SK-N-SH (cell line): ENCODE measurements around the gene ASAP2. TPM values are rescaled to one million over a fixed set of nuclear protein-coding genes. Genes with fewer than 3 reads are reported as not detected.

Source experiments
- CTCF ChIA-PET: fragments of 300-600, 350-600 bp; formaldehyde crosslinking; extraction: SDS; loops from one replicate; lab custom pipeline; 2021; lab: Yijun Ruan, JAX
- POLR2A ChIA-PET: fragments of 350-600 bp; sonication (Branson Sonifier 250); formaldehyde crosslinking; extraction: SDS; loops from one replicate; lab custom pipeline; 2020; ENCODE audit warnings: antibody characterized with exemption, inconsistent platforms; lab: Yijun Ruan, JAX
- DNase-seq: peaks from one replicate; pipeline ENCODE4 v3.0.0; 2012
- H2AFZ ChIP-seq: fragments of 200-600 bp; sonication (generic); 2 replicates; pipeline ENCODE4 v1.8.1; 2016; ENCODE audit warnings: antibody characterized with exemption, mild to moderate bottlenecking, low read depth
- H3F3A ChIP-seq: fragments of 200-600 bp; sonication (generic); replicated peaks from 2 replicates; pipeline ENCODE3; 2016; ENCODE audit warnings: antibody characterized with exemption, mild to moderate bottlenecking; ENCODE audit not compliant: insufficient read depth
- H3K27ac ChIP-seq, 2 experiments: fragments of 200-500 bp in 1 of 2; fragments of 200-600 bp in 1 of 2; sonication (Bioruptor generic) in 1 of 2; sonication (generic), shearing (Covaris generic) in 1 of 2; 2 replicates each; pipeline versions ENCODE4 v1.5.1 to v1.6.1; 2014 to 2016; ENCODE audit warnings: low read depth in 2 of 2, inconsistent platforms in 1 of 2, low read length in 1 of 2, mild to moderate bottlenecking in 1 of 2, mixed read lengths in 1 of 2
- H3K27me3 ChIP-seq: fragments of 200-600 bp; sonication (generic), shearing (Covaris generic); 2 replicates; pipeline ENCODE4 v1.6.1; 2016; ENCODE audit warnings: mixed run types; ENCODE audit not compliant: insufficient read depth
- H3K36me3 ChIP-seq, 2 experiments: fragments of 200-500 bp in 1 of 2; fragments of 200-600 bp in 1 of 2; sonication (Bioruptor generic) in 1 of 2; sonication (generic) in 1 of 2; replicated peaks in 1 of 2; 2 replicates each; pipeline versions ENCODE3 to v1.5.1; 2014 to 2016; ENCODE audit warnings: low read length in 1 of 2, mild to moderate bottlenecking in 1 of 2; ENCODE audit not compliant: insufficient read depth in 2 of 2, control insufficient read depth in 1 of 2
- H3K4me1 ChIP-seq, 2 experiments: fragments of 200-500 bp in 1 of 2; fragments of 200-600 bp in 1 of 2; sonication (Bioruptor generic) in 1 of 2; sonication (generic), shearing (Covaris generic) in 1 of 2; 2 replicates each; pipeline versions ENCODE4 v1.5.1 to v1.6.1; 2014 to 2016; ENCODE audit warnings: low read depth in 1 of 2, low read length in 1 of 2, mixed run types in 1 of 2; ENCODE audit not compliant: insufficient read depth in 2 of 2, control insufficient read depth in 1 of 2
- H3K4me2 ChIP-seq: fragments of 200-600 bp; sonication (generic), shearing (Covaris generic); 2 replicates; pipeline ENCODE4 v1.6.1; 2017; ENCODE audit warnings: mixed run types
- H3K4me3 ChIP-seq, 2 experiments: fragments of 200-500 bp in 1 of 2; fragments of 200-600 bp in 1 of 2; sonication (Bioruptor generic) in 1 of 2; sonication (generic), shearing (Covaris generic) in 1 of 2; 2 replicates each; pipeline versions ENCODE4 v1.5.1 to v1.8.1; 2014 to 2016; ENCODE audit warnings: low read depth in 2 of 2, inconsistent platforms in 1 of 2, low read length in 1 of 2, mild to moderate bottlenecking in 1 of 2, mixed read lengths in 1 of 2, moderate library complexity in 1 of 2
- H3K79me2 ChIP-seq: fragments of 200-600 bp; sonication (generic); 2 replicates; pipeline ENCODE4 v1.8.1; 2017; ENCODE audit warnings: mild to moderate bottlenecking; ENCODE audit not compliant: insufficient read depth
- H3K9ac ChIP-seq: fragments of 200-600 bp; sonication (generic); 2 replicates; pipeline ENCODE4 v1.6.1; 2017; ENCODE audit warnings: mixed run types
- H3K9me2 ChIP-seq: fragments of 200-600 bp; sonication (generic); 2 replicates; pipeline ENCODE4 v1.6.1; 2017; ENCODE audit warnings: mixed run types
- H3K9me3 ChIP-seq: fragments of 200-600 bp; sonication (generic); 2 replicates; pipeline ENCODE4 v1.6.1; 2017; ENCODE audit warnings: mixed run types, mild to moderate bottlenecking, moderate library complexity
- H4K20me1 ChIP-seq: fragments of 200-600 bp; sonication (generic); 2 replicates; pipeline ENCODE4 v1.6.1; 2017; ENCODE audit warnings: mild to moderate bottlenecking, mixed run types; ENCODE audit not compliant: insufficient read depth
- CTCF ChIP-seq: fragments of 200-600 bp; sonication (generic); IDR thresholded peaks from 2 replicates; pipeline ENCODE4 v1.6.1; 2017; ENCODE audit warnings: antibody characterized with exemption, mild to moderate bottlenecking, moderate library complexity
- EP300 ChIP-seq, 2 experiments: IDR thresholded peaks; 2 replicates each; pipeline versions ENCODE4 v1.4.0 to v1.6.1; 2012; ENCODE audit warnings: borderline replicate concordance in 1 of 2, low read depth in 1 of 2, low read length in 1 of 2
- EZH2phosphoT487 ChIP-seq: fragments of 200-600 bp; sonication (generic); IDR thresholded peaks from 2 replicates; pipeline ENCODE4 v1.6.1; 2017; ENCODE audit warnings: low read depth, mixed run types, mild to moderate bottlenecking, antibody characterized with exemption, moderate library complexity, borderline replicate concordance
- FOSL2 ChIP-seq: IDR thresholded peaks from 2 replicates; pipeline ENCODE4 v1.4.0; 2012; ENCODE audit warnings: low read depth, mild to moderate bottlenecking, moderate library complexity, borderline replicate concordance
- FOXJ3 ChIP-seq: sonication (generic); formaldehyde crosslinking; IDR thresholded peaks from 2 replicates; pipeline ENCODE4 v1.5.1; 2020; ENCODE audit warnings: mild to moderate bottlenecking, missing genetic modification reagents
- RAD21 ChIP-seq: IDR thresholded peaks from 2 replicates; pipeline ENCODE4 v1.6.1; 2012; ENCODE audit warnings: mild to moderate bottlenecking, low read length
- RCOR1 ChIP-seq: fragments of 150-350 bp; IDR thresholded peaks from 2 replicates; pipeline ENCODE4 v1.6.1; 2017; ENCODE audit warnings: antibody characterized with exemption, low read length
- REST ChIP-seq: IDR thresholded peaks from 2 replicates; pipeline ENCODE4 v1.6.1; 2012; ENCODE audit warnings: mild to moderate bottlenecking, low read depth, low read length, moderate library complexity
- RXRA ChIP-seq: IDR thresholded peaks from 2 replicates; pipeline ENCODE4 v1.4.0; 2012; ENCODE audit warnings: low read depth, mild to moderate bottlenecking, borderline replicate concordance
- SIN3A ChIP-seq: IDR thresholded peaks from 2 replicates; pipeline ENCODE4 v1.6.1; 2012; ENCODE audit warnings: low read depth, mild to moderate bottlenecking, low read length, moderate library complexity, borderline replicate concordance
- SMC3 ChIP-seq: IDR thresholded peaks from 2 replicates; pipeline ENCODE4 v1.6.1; 2012; ENCODE audit warnings: low read depth, low read length, improper control_type of control experiment
- TAF1 ChIP-seq: IDR thresholded peaks from 2 replicates; pipeline ENCODE4 v1.6.1; 2012; ENCODE audit warnings: low read depth, mild to moderate bottlenecking, low read length, moderate library complexity, borderline replicate concordance
- TCF12 ChIP-seq: IDR thresholded peaks from 2 replicates; pipeline ENCODE4 v1.4.0; 2012
- TEAD4 ChIP-seq: IDR thresholded peaks from 2 replicates; pipeline ENCODE4 v1.4.0; 2012; ENCODE audit warnings: mild to moderate bottlenecking, borderline replicate concordance; ENCODE audit not compliant: insufficient read depth
- USF1 ChIP-seq: IDR thresholded peaks from 2 replicates; pipeline ENCODE4 v1.4.0; 2012; ENCODE audit warnings: low read depth, borderline replicate concordance
- WGBS: methylation state at CpG from one replicate; pipeline ENCODE4 v1.1.6; 2017; ENCODE audit warnings: low lambda C conversion rate; 5-methylcytosine and 5-hydroxymethylcytosine counted together
- polyA plus RNA-seq, 3 experiments: library from polyadenylated mRNA; depleted of rRNA; stranded (reverse); fragments of >200 nt; gene quantifications; 2 replicates each; pipeline ENCODE4 v1.2.3, GENCODE V29; 2012

ASAP2 gene
- polyA plus RNA-seq, 1 of the 3 experiments (the other 2 are of a cell fraction) = 37.9 TPM

- no peak overlapping the region for H3K4me2 ChIP-seq
- WGBS = 92% methylated on average over 17 of the region's 18 CpGs
- CTCF ChIA-PET = interaction anchor here (1.2 to 1.4 kb wide), 2 partner anchors 62 to 65 kb away, joined by 3 to 5 read pairs; partner anchors contain the start of gene ASAP2
These were observed 61.9 kb downstream of the ASAP2 start for GRCh38 chr2:9268301-9269080.

More at GRCh38 chr2:9268301-9269080, 61.9 kb downstream of the ASAP2 start:
- Histone ChIP-seq H4K20me1 (peaks cover 49% of the 10 kb centered on the region), H3K4me3 (no peak overlapping the region), H3K9me3 (no peaks in the 10 kb centered on the region; the same call in 1 of the 2 replicates), H3K9ac (no peak overlapping the region), H3F3A (peaks cover 9% of the 10 kb centered on the region), H3K27me3 (no peaks in the 10 kb centered on the region), H3K79me2 (peaks cover 100% of the 10 kb centered on the region), H2AFZ (no peak overlapping the region), H3K4me1 (peaks cover 17 to 36% of the 10 kb centered on the region in 2 experiments; a peak in 3 of 4 replicates), H3K9me2 (no peaks in the 10 kb centered on the region), H3K27ac (peak overlapping the region in 1 of 2 experiments; percentile 48; a peak in 1 of 4 replicates), H3K36me3 (peaks cover 0 to 26% of the 10 kb centered on the region in 2 experiments)
- no peak for DNase-seq
- POLR2A ChIA-PET = no interaction called here
- TF ChIP-seq TAF1 = no peak
- no peak for TF ChIP-seq EP300 (IDR thresholded peaks at IDR 0.05; ENCODE audit: borderline replicate concordance in 1 of 2, low read depth in 1 of 2, low read length in 1 of 2)
- TF ChIP-seq TEAD4 = no peak
- no peak for TF ChIP-seq FOXJ3
- no peak for TF ChIP-seq RXRA
- no peak for TF ChIP-seq FOSL2
- no peak for TF ChIP-seq RAD21
- no peak for TF ChIP-seq SIN3A
- no peak for TF ChIP-seq USF1
- TF ChIP-seq SMC3 = no peak
- no peak for TF ChIP-seq REST
- TF ChIP-seq TCF12 = no peak
- no peak for TF ChIP-seq EZH2phosphoT487
- no peak for TF ChIP-seq RCOR1
- no peak for TF ChIP-seq CTCF
